Measurements from ENCODE around the gene LRRC9.

The LRRC9 gene

GRCh38 chr14:59897757-59898383 is 22.1 kb upstream of the LRRC9 start:
- peak; percentile 66 for TF ChIP-seq CTCF (IDR thresholded peaks at IDR 0.05; ENCODE audit: low read length, missing control alignments)
- DNase-seq (ENCODE audit: low read depth) = peak; percentile 61

DNA sequence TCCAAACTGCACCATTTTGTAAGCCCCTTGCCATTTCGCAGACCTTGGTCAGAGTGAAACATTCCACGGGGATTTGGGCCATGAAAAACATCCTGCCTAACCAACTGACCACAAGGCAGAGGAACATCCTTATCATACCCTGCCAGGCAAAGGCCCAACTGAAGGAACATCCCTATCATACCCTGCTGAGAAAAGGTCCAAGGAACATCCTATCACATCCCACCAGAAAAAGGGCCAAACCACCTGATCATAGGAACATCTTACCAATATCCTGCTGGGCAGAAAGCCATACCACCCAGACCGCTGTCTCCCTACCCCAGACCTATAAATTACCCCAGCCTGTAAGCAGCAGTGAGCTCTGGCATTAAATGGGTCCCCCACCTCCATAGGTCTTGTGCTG is 19.4 kb upstream of the LRRC9 start:
- H3K4me3 ChIP-seq (replicated peaks; ENCODE audit: low read depth, low read length) = no peak overlapping the region
- no peak for TF ChIP-seq CTCF (IDR thresholded peaks at IDR 0.05; ENCODE audit: low read length, missing control alignments)
- DNase-seq (ENCODE audit: low read depth) = no peak

More at GRCh38 chr14:59897757-59898383, 22.1 kb upstream of the LRRC9 start:
- H3K4me3 ChIP-seq (replicated peaks; ENCODE audit: low read depth, low read length) = no peak overlapping the region

DNA sequence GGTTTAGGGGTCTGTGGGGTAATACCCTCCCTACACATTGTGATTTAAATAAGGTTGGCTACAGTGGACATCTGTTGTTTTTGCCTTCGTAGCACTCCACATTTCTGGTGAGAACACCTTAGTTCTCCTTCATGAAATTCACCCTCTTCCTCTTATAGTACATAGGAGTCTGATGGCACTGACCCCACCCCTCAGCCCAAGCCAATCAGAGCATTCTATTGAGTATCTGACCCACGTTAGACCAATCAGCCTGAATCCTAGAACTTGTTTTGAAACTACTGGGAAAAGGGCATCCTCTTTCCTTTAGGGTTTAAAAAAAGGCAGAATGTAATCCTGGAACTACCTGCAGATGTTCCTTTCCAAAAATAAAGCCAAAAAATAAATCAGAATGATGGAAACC is 15.8 kb upstream of the LRRC9 start:
- H3K4me3 ChIP-seq (replicated peaks; ENCODE audit: low read depth, low read length) = no peak overlapping the region
- DNase-seq (ENCODE audit: low read depth) = no peak
- TF ChIP-seq CTCF (IDR thresholded peaks at IDR 0.05; ENCODE audit: low read length, missing control alignments) = no peak

DNA sequence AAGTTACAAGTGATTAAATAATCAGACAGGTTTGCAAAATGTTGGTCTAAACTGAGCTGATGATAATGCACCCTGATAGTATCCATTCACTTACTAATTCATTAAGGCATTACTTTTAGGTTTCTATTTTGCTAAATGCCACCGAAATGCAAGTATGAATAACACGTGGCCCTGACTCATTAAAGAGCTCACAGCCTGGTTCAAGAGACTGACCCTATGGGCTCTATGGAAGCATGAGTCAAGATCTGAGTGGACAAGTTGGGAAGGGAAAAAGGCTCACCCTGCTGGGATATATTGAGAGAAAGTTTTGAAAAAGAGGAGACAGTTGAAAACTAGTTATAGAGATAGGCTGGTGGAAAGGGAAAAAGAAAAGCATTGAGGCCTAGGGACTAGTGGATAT is 14.8 kb upstream of the LRRC9 start:
- no peak for DNase-seq (ENCODE audit: low read depth)
- no peak for TF ChIP-seq CTCF (IDR thresholded peaks at IDR 0.05; ENCODE audit: low read length, missing control alignments)
- no peak overlapping the region for H3K4me3 ChIP-seq (replicated peaks; ENCODE audit: low read depth, low read length)

- no peak for DNase-seq (ENCODE audit: low read depth)
- no peak overlapping the region for H3K4me3 ChIP-seq (replicated peaks; ENCODE audit: low read depth, low read length)
- TF ChIP-seq CTCF (IDR thresholded peaks at IDR 0.05; ENCODE audit: low read length, missing control alignments) = no peak
Measured at GRCh38 chr14:59912443-59912842, 7.5 kb upstream of the LRRC9 start.

DNA sequence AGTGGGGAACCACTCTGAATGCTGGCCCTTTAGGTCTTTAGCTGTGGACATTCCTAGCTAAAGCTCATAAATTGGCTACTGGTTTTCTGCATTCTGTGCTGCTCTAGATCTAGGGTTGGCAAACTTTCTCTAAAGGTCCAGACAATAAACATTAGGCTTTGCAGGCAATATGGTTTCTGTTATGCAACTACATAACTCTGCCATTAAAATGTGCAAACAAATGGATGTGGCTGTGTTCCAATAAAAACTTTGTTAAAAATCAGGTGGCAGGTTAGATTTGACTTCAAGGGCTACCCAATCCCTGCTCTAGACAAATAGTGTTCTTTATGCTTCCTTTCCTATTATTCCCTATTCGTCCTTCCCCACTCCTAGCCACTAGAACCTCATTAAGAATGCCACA is 6.8 kb upstream of the LRRC9 start:
- no peak overlapping the region for H3K4me3 ChIP-seq (replicated peaks; ENCODE audit: low read depth, low read length)
- no peak for TF ChIP-seq CTCF (IDR thresholded peaks at IDR 0.05; ENCODE audit: low read length, missing control alignments)
- no peak for DNase-seq (ENCODE audit: low read depth)

Data from fibroblast of pulmonary artery (primary cell).